Upper lobe of left lung (tissue), 4 donors: ENCODE data around the gene MYLK3.

Source experiments
- POLR2A ChIP-seq, 4 donors: fragments of 450-650 bp; IDR thresholded peaks; one replicate each; pipeline ENCODE4 v1.5.1; 2016 to 2017; ENCODE audit warnings: antibody characterized with exemption in 4 of 4, mild to moderate bottlenecking in 2 of 4
- TF ChIP-seq, protein P1 (sequence below), 6 experiments: fragments of 450-650 bp in 4 of 6; fragments of 200-600 bp in 2 of 6; sonication (generic) in 2 of 6; IDR thresholded peaks; one replicate each; pipeline ENCODE4 v1.5.1; 2016 to 2019; ENCODE audit warnings: antibody characterized with exemption in 6 of 6

DNA sequence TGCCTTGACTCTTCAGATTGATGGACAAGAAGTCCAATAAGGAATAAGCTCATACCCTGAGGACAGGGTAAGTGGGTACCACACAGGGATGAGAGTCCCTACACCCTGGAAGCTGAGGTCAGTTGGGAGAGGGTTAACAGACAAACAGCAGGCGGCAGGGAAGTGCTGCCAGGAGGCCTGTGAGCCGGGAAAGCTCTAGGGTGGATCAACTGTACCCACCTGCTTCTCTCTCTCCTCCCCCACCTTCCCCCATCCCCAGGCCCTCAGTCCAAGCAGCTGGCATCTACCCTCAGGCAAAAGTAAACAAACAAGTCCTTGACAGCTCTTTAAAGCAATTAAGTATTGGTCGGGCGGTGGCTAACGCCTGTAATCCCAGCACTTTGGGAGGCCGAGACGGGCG lies 20.7 kb upstream of the MYLK3 start:
- no peak for TF ChIP-seq POLR2A (IDR thresholded peaks at IDR 0.05)
- TF ChIP-seq, protein P1, sequence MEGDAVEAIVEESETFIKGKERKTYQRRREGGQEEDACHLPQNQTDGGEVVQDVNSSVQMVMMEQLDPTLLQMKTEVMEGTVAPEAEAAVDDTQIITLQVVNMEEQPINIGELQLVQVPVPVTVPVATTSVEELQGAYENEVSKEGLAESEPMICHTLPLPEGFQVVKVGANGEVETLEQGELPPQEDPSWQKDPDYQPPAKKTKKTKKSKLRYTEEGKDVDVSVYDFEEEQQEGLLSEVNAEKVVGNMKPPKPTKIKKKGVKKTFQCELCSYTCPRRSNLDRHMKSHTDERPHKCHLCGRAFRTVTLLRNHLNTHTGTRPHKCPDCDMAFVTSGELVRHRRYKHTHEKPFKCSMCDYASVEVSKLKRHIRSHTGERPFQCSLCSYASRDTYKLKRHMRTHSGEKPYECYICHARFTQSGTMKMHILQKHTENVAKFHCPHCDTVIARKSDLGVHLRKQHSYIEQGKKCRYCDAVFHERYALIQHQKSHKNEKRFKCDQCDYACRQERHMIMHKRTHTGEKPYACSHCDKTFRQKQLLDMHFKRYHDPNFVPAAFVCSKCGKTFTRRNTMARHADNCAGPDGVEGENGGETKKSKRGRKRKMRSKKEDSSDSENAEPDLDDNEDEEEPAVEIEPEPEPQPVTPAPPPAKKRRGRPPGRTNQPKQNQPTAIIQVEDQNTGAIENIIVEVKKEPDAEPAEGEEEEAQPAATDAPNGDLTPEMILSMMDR (IDR thresholded peaks at IDR 0.05) = no peak
